ENCODE data around the gene ERG.

The ERG gene

DNA sequence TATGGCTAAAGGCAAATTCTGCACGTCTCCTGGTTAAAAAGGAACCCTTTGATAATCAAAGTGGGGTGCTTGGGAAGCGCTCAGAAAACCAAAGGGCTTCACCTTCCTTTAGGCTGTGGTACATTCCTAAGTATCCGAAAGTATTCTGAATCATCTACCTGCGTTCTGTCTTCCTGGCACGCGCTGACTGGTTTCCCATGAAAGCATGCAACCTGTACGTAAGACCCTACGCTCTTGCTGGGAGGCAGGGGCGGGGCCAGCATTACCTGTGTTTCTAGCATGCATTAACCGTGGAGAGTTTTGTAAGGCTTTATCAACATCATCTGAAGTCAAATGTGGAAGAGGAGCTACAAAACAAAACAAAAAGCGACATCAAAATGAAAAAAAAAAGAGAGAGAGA is 96.0 kb downstream of the ERG start:
- H3K27me3 ChIP-seq (ENCODE audit: control insufficient read depth in 1 of 2, insufficient read depth in 2 of 2, low read length in 2 of 2): no peaks in the 10 kb centered on the region
- H3K4me1 ChIP-seq (ENCODE audit: insufficient read depth, low read length): no peaks in the 10 kb centered on the region
- no peaks in the 10 kb centered on the region for H3K9me3 ChIP-seq (ENCODE audit: low read length)
- no peak overlapping the region for H3K9ac ChIP-seq (ENCODE audit: low read length)
- no peak overlapping the region for H3K4me3 ChIP-seq (ENCODE audit: low read depth in 1 of 2, low read length in 2 of 2)
- H3K36me3 ChIP-seq (ENCODE audit: insufficient read depth, low read length): no peaks in the 10 kb centered on the region
- H3K27ac ChIP-seq (ENCODE audit: low read depth, low read length): no peak overlapping the region

DNA sequence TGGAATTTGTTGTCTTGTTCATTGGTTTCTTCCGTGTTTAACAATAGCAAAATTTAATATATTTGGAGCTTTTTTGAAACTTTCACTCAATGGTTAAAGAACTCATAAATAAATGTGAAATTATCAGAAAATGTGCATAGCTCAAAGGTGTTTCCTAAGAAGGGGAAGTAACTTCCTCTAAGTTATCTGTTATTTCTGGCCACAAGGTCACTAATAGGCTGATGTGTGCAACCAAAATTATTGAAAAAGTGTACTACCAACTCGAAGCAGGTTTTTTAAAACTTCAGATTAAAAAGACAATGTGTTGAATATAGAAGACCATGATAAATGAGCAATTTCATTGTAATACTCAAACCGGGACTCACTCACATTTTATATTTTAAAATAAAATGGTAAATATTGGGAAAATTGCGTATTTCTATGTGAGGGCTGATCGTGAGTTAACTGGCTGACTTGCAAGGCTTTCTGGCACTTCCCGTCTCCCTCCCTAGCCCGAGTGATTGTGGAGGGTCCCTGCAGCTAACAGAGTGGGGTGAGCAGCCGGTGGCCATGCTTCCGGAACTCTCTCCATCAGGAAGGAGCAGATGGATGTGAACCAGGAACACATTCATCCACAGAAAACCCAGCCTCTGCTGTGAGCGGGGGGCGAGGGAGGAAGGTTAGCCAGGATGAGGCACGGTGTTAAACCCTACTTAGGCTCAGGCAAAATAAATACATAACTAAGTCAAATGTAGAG is 96.9 kb downstream of the ERG start:
- no peaks in the 10 kb centered on the region for H3K27me3 ChIP-seq (ENCODE audit: control insufficient read depth in 1 of 2, insufficient read depth in 2 of 2, low read length in 2 of 2)
- H3K4me1 ChIP-seq (ENCODE audit: insufficient read depth, low read length): no peaks in the 10 kb centered on the region
- H3K36me3 ChIP-seq (ENCODE audit: insufficient read depth, low read length): no peaks in the 10 kb centered on the region
- H3K4me3 ChIP-seq (ENCODE audit: low read depth in 1 of 2, low read length in 2 of 2): no peak overlapping the region
- no peaks in the 10 kb centered on the region for H3K9me3 ChIP-seq (ENCODE audit: low read length)
- no peak overlapping the region for H3K9ac ChIP-seq (ENCODE audit: low read length)
- no peak overlapping the region for H3K27ac ChIP-seq (ENCODE audit: low read depth, low read length)

DNA sequence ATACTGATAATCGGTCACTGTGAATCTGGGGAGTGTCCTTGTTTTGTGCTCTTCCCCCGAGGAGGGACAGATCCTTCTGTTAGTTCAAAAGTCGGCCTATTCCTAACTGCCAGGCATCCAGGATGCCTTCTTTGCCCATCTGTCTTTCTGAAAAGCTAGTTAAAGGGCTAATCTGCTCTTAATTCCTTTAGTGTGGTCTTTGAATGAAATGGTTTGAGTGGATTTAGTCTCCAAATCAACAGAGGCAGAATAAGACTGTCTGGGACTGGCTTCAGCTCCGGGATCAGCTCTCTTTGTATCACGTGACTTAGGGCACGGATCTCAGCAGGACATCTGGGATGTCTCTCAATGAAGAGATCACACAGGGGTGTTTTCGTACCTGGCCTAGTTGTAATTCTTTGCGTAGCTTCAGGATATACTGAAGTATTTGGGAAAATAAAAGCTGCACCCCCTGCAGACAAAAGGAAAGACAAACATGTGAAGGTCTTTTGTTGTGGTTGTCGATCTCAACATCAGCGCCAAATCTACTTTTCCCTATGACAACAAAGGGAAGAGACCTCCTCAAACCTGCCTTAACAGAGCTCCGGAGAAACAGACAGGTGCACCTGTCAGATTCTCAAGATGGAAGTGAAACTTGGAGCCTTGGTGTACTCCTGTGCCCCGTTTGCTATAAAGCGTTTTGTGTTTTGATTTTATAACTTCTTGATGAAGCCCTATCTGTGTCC is 97.9 kb downstream of the ERG start:
- no peaks in the 10 kb centered on the region for H3K27me3 ChIP-seq (ENCODE audit: control insufficient read depth in 1 of 2, insufficient read depth in 2 of 2, low read length in 2 of 2)
- H3K4me1 ChIP-seq (ENCODE audit: insufficient read depth, low read length): no peaks in the 10 kb centered on the region
- H3K9ac ChIP-seq (ENCODE audit: low read length): no peak overlapping the region
- H3K9me3 ChIP-seq (ENCODE audit: low read length): no peaks in the 10 kb centered on the region
- H3K4me3 ChIP-seq (ENCODE audit: low read depth in 1 of 2, low read length in 2 of 2): no peak overlapping the region
- H3K27ac ChIP-seq (ENCODE audit: low read depth, low read length): no peak overlapping the region
- no peaks in the 10 kb centered on the region for H3K36me3 ChIP-seq (ENCODE audit: insufficient read depth, low read length)

DNA sequence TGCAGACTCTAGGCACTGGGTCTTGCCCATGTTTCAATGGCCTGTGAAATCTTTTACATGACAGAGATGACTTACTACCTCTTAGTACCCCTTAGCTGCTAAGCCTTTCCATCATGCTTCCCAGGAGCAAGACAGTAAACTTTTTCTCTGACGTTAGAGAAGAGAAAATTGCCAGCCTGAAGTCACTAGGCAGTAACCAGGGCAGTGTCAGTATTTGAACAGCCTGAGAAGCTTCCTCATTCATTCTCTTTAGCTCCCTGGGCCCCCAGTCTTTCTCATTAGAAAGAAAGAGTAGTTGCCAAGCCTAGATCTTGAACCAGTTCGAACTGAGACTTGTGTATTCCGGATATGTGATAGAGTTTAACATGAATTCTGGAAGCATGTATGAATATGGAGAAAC is 99.2 kb downstream of the ERG start:
- Histone ChIP-seq H3K36me3 (ENCODE audit: insufficient read depth, low read length) (no peaks in the 10 kb centered on the region), H3K4me3 (ENCODE audit: low read depth in 1 of 2, low read length in 2 of 2) (no peak overlapping the region), H3K9ac (ENCODE audit: low read length) (no peak overlapping the region)

DNA sequence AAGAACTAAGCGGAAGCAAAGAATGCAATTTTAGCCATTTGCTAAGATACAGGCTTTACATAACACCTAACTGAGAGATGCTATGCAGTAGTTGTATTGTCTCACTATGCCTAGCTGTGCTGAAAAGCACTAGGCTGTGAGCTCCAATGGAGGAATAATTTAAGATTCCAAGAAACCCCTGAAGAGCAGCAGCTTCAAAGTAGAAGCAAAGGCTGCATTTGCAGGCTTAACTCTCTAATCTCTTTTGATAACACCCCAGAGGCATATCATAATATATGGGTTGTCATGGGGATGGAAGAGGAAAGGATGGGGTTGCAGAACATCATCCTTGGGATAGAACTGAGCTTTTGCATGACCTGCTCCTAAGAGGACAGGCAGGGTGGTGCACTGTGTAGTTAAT is 102.0 kb downstream of the ERG start:
- no peak overlapping the region for H3K27ac ChIP-seq (ENCODE audit: low read depth, low read length)
- no peaks in the 10 kb centered on the region for H3K27me3 ChIP-seq (ENCODE audit: control insufficient read depth in 1 of 2, insufficient read depth in 2 of 2, low read length in 2 of 2)
- no peak overlapping the region for H3K4me3 ChIP-seq (ENCODE audit: low read depth in 1 of 2, low read length in 2 of 2)
- H3K36me3 ChIP-seq (ENCODE audit: insufficient read depth, low read length): no peaks in the 10 kb centered on the region
- H3K4me1 ChIP-seq (ENCODE audit: insufficient read depth, low read length): no peaks in the 10 kb centered on the region
- no peak overlapping the region for H3K9ac ChIP-seq (ENCODE audit: low read length)
- H3K9me3 ChIP-seq (ENCODE audit: low read length): no peaks in the 10 kb centered on the region

More for the DNA sequence above, 99.2 kb downstream of the ERG start:
- no peaks in the 10 kb centered on the region for H3K4me1 ChIP-seq (ENCODE audit: insufficient read depth, low read length)
- no peak overlapping the region for H3K27ac ChIP-seq (ENCODE audit: low read depth, low read length)
- no peaks in the 10 kb centered on the region for H3K27me3 ChIP-seq (ENCODE audit: control insufficient read depth in 1 of 2, insufficient read depth in 2 of 2, low read length in 2 of 2)
- no peaks in the 10 kb centered on the region for H3K9me3 ChIP-seq (ENCODE audit: low read length)

DNA sequence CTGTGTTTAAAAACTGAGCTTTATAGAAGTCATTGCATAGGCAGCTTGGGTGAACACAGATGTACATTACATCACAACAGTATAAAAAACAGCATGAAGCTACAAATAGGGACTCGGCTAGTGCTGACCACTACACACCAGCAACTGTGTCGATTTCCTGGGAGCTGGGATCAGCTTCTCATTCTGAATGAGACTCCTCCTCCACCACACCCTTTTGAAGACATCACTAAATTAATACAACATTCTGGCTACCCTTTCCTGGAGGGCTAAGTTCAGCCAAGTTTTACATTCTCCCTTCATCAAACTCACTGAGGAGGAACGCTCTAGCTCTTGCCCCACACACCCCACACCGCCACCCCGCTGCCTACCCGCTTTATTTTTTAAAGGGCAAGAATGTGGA is 102.7 kb downstream of the ERG start:
- H3K27me3 ChIP-seq (ENCODE audit: control insufficient read depth in 1 of 2, insufficient read depth in 2 of 2, low read length in 2 of 2): no peaks in the 10 kb centered on the region
- no peaks in the 10 kb centered on the region for H3K9me3 ChIP-seq (ENCODE audit: low read length)
- H3K27ac ChIP-seq (ENCODE audit: low read depth, low read length): no peak overlapping the region
- no peak overlapping the region for H3K9ac ChIP-seq (ENCODE audit: low read length)
- no peak overlapping the region for H3K4me3 ChIP-seq (ENCODE audit: low read depth in 1 of 2, low read length in 2 of 2)
- no peaks in the 10 kb centered on the region for H3K4me1 ChIP-seq (ENCODE audit: insufficient read depth, low read length)
- no peaks in the 10 kb centered on the region for H3K36me3 ChIP-seq (ENCODE audit: insufficient read depth, low read length)

DNA sequence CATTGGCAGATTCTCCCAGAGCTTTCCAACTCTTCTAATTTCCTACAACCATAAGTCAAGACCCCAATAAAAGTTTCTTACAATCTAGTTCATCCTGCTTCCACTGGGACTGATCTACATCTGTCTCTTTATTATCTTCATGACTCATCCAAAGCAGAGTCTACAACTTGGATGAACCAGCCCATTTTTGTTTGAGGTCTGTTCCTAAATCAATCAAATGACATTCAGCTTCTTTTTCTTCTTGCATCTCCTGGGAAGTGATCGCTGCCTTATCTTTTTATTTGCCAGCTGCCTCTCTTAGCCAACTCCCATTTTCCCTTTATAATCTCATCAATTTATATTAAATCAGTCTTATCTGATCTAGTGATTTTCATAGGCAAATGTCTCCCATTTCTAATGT is 105.6 kb downstream of the ERG start:
- Histone ChIP-seq H3K4me1 (ENCODE audit: insufficient read depth, low read length) (no peaks in the 10 kb centered on the region), H3K9ac (ENCODE audit: low read length) (no peak overlapping the region), H3K36me3 (ENCODE audit: insufficient read depth, low read length) (no peaks in the 10 kb centered on the region), H3K27ac (ENCODE audit: low read depth, low read length) (no peak overlapping the region), H3K9me3 (ENCODE audit: low read length) (no peaks in the 10 kb centered on the region), H3K4me3 (ENCODE audit: low read depth in 1 of 2, low read length in 2 of 2) (no peak overlapping the region), H3K27me3 (ENCODE audit: control insufficient read depth in 1 of 2, insufficient read depth in 2 of 2, low read length in 2 of 2) (no peaks in the 10 kb centered on the region)

DNA sequence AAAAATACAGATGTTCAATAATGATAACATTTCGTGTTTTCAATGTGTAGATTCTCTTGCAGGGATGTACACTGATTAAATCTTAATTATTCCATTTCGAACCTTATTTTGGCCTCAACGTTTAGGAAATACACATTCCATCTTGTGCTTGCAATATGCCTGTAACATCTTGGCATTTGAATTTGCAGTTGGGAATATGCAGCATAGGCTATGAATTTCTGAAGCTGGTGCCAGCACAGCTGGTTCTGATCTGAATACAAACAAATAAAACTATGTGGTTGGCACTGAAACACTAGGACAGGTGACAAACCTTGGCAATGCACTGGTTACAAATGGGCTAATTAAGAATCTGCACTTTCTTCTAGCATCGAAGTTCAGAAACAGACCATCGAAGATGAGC is 108.4 kb downstream of the ERG start:
- no peak overlapping the region for H3K4me3 ChIP-seq (ENCODE audit: low read depth in 1 of 2, low read length in 2 of 2)
- H3K9me3 ChIP-seq (ENCODE audit: low read length): no peaks in the 10 kb centered on the region
- H3K9ac ChIP-seq (ENCODE audit: low read length): no peak overlapping the region
- H3K27me3 ChIP-seq (ENCODE audit: control insufficient read depth in 1 of 2, insufficient read depth in 2 of 2, low read length in 2 of 2): no peaks in the 10 kb centered on the region
- no peaks in the 10 kb centered on the region for H3K4me1 ChIP-seq (ENCODE audit: insufficient read depth, low read length)
- no peak overlapping the region for H3K27ac ChIP-seq (ENCODE audit: low read depth, low read length)
- H3K36me3 ChIP-seq (ENCODE audit: insufficient read depth, low read length): no peaks in the 10 kb centered on the region

DNA sequence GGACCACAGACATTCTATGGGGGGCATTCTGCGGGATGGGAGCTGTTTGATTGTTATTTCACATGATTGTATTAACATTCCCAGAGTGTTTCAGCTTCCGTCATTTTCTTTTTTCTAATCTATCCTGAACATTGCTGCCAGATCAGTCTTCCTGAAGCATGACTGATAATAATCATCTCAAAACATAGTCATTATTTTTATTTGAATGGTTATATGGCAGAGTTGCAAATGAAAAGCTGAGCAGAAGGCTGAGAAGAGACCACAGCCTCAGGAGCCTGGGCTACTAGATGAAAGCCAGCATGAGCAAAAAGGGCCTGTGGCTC is 109.0 kb downstream of the ERG start:
- Histone ChIP-seq H3K27ac (ENCODE audit: low read depth, low read length) (no peak overlapping the region), H3K9ac (ENCODE audit: low read length) (no peak overlapping the region)

DNA sequence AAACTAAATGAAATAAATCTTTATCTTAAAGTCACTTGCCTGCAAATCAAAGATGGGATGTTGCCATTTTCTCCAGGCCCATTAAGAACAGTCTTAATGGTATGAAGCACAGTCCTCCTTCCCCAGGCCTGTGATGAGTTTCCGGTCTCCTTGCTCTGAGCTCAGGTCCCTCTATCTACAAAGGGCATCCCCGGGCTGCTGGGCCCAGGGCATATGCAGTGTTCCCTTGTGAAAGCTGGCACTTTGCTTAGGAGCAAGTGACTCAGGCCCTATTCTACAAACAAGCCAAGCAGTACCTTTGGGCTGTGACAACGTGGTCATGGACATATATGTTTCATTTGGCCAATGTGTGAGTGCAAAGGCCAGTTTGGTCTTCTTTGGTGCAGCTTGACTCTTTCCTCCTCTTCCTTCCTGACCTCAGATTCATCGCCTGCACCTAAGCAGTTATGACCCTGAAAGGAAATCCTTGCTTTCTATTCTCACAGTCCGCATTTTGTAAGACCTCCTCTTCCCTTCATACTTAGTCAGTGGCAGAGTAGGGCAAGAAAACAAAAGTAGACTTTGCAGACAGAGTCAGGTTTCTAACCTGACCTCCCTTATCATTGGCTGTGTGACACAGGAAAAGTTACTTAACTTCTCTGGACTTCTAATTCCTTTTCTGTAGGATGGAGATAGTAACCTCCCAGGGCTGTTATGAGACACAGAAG is 109.5 kb downstream of the ERG start:
- H3K27ac ChIP-seq (ENCODE audit: low read depth, low read length): no peak overlapping the region
- no peak overlapping the region for H3K9ac ChIP-seq (ENCODE audit: low read length)
- no peaks in the 10 kb centered on the region for H3K4me1 ChIP-seq (ENCODE audit: insufficient read depth, low read length)

More for the DNA sequence above, 109.0 kb downstream of the ERG start:
- H3K4me1 ChIP-seq (ENCODE audit: insufficient read depth, low read length): no peaks in the 10 kb centered on the region
- H3K27me3 ChIP-seq (ENCODE audit: control insufficient read depth in 1 of 2, insufficient read depth in 2 of 2, low read length in 2 of 2): no peaks in the 10 kb centered on the region
- no peaks in the 10 kb centered on the region for H3K36me3 ChIP-seq (ENCODE audit: insufficient read depth, low read length)
- no peaks in the 10 kb centered on the region for H3K9me3 ChIP-seq (ENCODE audit: low read length)
- no peak overlapping the region for H3K4me3 ChIP-seq (ENCODE audit: low read depth in 1 of 2, low read length in 2 of 2)

DNA sequence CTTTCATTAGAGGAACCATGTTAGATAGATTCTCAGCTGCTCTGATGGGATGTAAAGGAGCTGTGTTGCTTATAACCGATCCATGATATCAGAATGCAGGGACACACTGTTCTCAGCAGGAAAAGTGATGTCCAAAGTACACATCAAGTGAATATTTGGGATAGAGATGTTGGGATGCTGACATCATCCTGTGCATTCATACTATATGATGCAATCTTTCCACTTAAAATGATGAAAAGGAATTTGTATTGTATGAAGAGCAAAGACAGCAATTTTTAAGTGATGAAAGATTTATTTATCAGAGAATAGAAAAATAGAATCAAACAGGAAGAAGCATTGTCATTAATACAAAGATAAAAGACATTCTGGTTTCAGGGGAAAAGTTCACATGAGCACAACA is 110.1 kb downstream of the ERG start:
- Histone ChIP-seq H3K4me1 (ENCODE audit: insufficient read depth, low read length) (no peaks in the 10 kb centered on the region), H3K9me3 (ENCODE audit: low read length) (no peaks in the 10 kb centered on the region), H3K4me3 (ENCODE audit: low read depth in 1 of 2, low read length in 2 of 2) (no peak overlapping the region), H3K27ac (ENCODE audit: low read depth, low read length) (no peak overlapping the region), H3K9ac (ENCODE audit: low read length) (no peak overlapping the region), H3K27me3 (ENCODE audit: control insufficient read depth in 1 of 2, insufficient read depth in 2 of 2, low read length in 2 of 2) (peaks cover 0 to 6% of the 10 kb centered on the region in 2 donors), H3K36me3 (ENCODE audit: insufficient read depth, low read length) (no peaks in the 10 kb centered on the region)

More for the DNA sequence above, 109.5 kb downstream of the ERG start:
- H3K9me3 ChIP-seq (ENCODE audit: low read length): no peaks in the 10 kb centered on the region
- no peak overlapping the region for H3K4me3 ChIP-seq (ENCODE audit: low read depth in 1 of 2, low read length in 2 of 2)
- peaks cover 0 to 5% of the 10 kb centered on the region in 2 donors for H3K27me3 ChIP-seq (ENCODE audit: control insufficient read depth in 1 of 2, insufficient read depth in 2 of 2, low read length in 2 of 2)
- H3K36me3 ChIP-seq (ENCODE audit: insufficient read depth, low read length): no peaks in the 10 kb centered on the region
